Middle frontal gyrus (tissue), 1 donor: ENCODE results near the gene CALCB.

ENCODE experiments used
- DNase-seq: peaks from one replicate; pipeline ENCODE4 v3.0.0-alpha.2; 2015; ENCODE audit warnings: low spot score; ENCODE audit errors: extremely low spot score

CALCB gene

DNA sequence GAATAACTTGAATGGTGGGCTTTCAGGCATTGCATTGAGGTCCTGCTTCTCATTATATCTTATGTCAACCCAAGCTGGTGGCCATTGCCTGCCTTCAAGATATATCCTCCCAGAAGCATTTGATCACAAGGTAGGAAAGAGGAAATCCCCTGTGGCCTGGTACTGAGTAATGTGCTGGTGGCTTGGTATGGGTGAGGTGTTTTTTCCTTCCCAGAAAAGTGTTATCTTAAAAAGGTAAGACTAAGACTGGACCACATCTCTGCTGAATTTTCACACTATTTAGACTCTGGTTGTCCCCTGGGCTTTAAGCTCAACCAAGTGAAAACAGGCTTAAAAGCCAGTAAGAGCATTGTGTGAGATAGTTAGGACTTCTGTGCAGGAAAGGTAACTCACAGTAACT, 45.0 kb downstream of the CALCB start:
- no peak for DNase-seq

DNA sequence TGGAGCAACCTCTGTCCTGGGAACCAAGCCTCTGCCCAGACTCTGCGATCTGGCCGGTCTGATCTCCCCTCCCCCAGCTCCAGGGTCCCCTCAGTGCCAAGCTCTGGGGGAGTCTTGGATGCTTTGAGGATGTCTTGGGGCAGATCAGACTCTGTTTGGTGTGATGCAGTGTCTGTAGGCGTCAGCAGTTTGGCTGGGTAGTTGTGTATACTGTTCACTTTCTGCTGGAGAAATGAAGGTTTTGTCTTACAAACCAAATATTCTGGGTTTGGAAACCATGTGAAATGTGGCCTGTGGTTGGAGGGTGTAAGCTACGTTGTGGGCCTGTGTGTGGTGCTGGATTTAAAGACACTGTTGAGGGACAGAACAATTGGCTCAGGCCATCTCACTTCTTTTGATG, 46.0 kb downstream of the CALCB start:
- no peak for DNase-seq

DNA sequence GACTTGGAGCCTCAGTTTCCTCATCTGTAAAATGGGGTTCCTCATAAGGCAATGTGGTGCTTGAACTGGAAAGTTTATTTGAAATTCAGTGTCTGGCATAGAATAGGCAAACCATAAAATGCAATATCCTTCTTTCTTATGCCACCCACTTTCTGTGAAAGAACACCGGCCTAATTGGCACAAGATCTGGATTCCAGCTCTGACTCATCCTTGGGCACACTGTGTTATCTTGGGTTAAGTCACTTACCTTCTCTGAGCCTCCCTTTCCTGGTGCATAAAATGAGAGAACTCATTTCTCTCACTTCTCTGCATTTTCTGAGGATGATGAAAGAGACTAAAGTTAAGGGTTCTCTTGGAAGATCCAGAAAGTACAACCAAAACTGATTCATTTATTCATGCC, 46.4 kb downstream of the CALCB start:
- no peak for DNase-seq

DNA sequence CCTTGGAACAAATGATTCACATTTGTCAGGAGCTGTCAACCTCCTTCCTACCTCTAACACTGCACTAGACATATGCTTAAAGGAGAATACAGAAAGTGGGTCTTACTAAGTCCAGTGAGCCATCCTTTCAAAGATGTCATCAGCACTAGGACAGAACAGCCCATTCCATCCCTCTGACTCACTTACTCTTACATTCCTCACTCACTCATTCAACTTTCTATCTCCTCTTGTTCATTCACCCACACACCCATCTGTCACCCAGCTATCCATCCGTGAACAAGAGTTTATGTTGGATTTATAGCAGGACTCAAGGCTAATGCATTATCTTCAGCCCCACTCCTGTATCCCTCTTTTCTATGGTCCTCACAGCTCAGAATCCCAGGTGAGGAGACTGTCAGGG, 50.5 kb downstream of the CALCB start:
- DNase-seq = peak; percentile 29

DNA sequence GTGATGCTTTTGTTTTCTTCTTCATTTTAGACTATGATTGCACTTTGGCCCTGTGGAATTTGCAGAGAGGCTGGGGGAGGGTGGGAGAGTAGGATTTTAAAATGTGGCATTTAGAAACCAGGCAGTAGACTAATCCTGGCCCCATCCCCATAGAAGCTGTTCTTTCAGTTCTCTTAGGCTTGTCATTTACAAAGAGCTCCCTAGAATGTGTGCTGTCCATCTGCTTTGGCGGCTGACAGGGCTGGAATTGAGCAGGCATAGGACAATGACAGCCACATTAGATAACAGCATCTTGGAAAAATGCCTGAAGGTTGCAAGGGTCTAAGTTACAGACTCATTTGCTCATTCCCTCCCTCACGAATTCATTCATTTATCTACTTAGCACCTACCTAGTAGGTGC, 51.1 kb downstream of the CALCB start:
- DNase-seq = no peak

DNA sequence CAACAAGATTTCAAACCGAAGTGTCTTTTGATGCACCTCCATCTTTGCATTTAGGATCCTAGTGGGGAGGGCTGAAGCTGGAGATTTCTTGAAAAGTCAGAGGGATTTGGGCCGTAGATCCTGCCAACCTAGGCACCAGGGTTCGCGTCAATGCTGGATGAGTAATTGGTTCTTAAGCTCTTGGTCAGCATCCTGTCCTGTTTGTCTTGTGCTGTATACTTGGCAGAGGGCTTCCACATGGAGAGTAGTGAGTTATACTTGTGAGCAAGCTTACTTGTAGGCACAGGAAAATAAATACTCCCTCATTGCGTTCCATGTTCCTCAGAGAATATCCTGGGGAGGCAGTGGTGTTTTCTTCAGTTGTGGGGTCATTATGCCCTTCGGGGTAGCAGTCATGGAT, 53.9 kb downstream of the CALCB start:
- DNase-seq = no peak
